Ovary (tissue), 3 donors: Measurements from ENCODE around the gene MYO1E.

Source experiments
- CTCF ChIP-seq, 3 donors: fragments of 450-650 bp in 2 of 3; fragments of 200-600 bp in 1 of 3; IDR thresholded peaks; one replicate each; pipeline versions ENCODE4 v1.5.1 to v1.8.0; 2016 to 2022; ENCODE audit warnings: antibody characterized with exemption in 3 of 3, mild to moderate bottlenecking in 1 of 3
- EP300 ChIP-seq: sonication (generic); formaldehyde crosslinking; IDR thresholded peaks from one replicate; pipeline ENCODE4 v1.6.1; 2017; ENCODE audit warnings: antibody characterized with exemption
- POLR2A ChIP-seq: fragments of 450-650 bp; IDR thresholded peaks from one replicate; pipeline ENCODE4 v1.6.1; 2017; ENCODE audit warnings: antibody characterized with exemption, mild to moderate bottlenecking, moderate library complexity
- donor health status: DM: no; HTN: no; CAD: no.

- no peak for TF ChIP-seq CTCF (IDR thresholded peaks at IDR 0.05)
- no peak for TF ChIP-seq POLR2A
- no peak for TF ChIP-seq EP300
These were observed 143.2 kb downstream of the MYO1E start for GRCh38 chr15:59229453-59229852.
